ENCODE results near the gene KCNK5.

GRCh38 chr6:39143238-39143930 is 85.9 kb downstream of the KCNK5 start:
- TF ChIP-seq CHD4 (IDR thresholded peaks at IDR 0.05; ENCODE audit: borderline replicate concordance): no peak
- no peak for TF ChIP-seq HMGXB4 (CRISPR knock-in tag; IDR thresholded peaks at IDR 0.05; ENCODE audit: borderline replicate concordance)
- no peak for TF ChIP-seq CTCF (IDR thresholded peaks at IDR 0.05)
- no peak for TF ChIP-seq CBX2 (IDR thresholded peaks at IDR 0.05; ENCODE audit: borderline replicate concordance, low read depth)
- TF ChIP-seq NR3C1 (IDR thresholded peaks at IDR 0.05): no peak
- TF ChIP-seq SMC3 (IDR thresholded peaks at IDR 0.05): no peak
- no peak for TF ChIP-seq MAZ (IDR thresholded peaks at IDR 0.05; ENCODE audit: borderline replicate concordance, low read depth, low read length)
- TF ChIP-seq CBX8 (IDR thresholded peaks at IDR 0.05): no peak
- TF ChIP-seq FOSL2 (IDR thresholded peaks at IDR 0.05): no peak
- TF ChIP-seq FOSL2 (CRISPR knock-in tag; IDR thresholded peaks at IDR 0.05): no peak
- no peak for TF ChIP-seq POLR2A (IDR thresholded peaks at IDR 0.05; ENCODE audit: low read length)
- no peak for TF ChIP-seq EP300 (IDR thresholded peaks at IDR 0.05)
- TF ChIP-seq PBX3 (IDR thresholded peaks at IDR 0.05): no peak
- TF ChIP-seq PHF8 (IDR thresholded peaks at IDR 0.05; ENCODE audit: borderline replicate concordance, low read depth): no peak
- TF ChIP-seq RAD21 (conservative IDR thresholded peaks at IDR 0.05 in 1 of 2, IDR thresholded peaks at IDR 0.05 in 1 of 2): no peak
